NB4 (cell line): ENCODE results near the gene MPLKIP.

Experiments used
- CTCF ChIP-seq: IDR thresholded peaks from one replicate; pipeline ENCODE4 v1.5.1; 2012; ENCODE audit warnings: low read depth, low read length
- MYC ChIP-seq: IDR thresholded peaks from 2 replicates; pipeline ENCODE4 v1.6.1; 2011; ENCODE audit warnings: low read depth, low read length
- POLR2A ChIP-seq: IDR thresholded peaks from 2 replicates; pipeline ENCODE4 v1.6.1; 2011; ENCODE audit warnings: mild to moderate bottlenecking; ENCODE audit not compliant: insufficient read length; ENCODE audit errors: extremely low read depth
- TF ChIP-seq, protein P1 (sequence below): IDR thresholded peaks from 2 replicates; pipeline ENCODE4 v1.6.1; 2011; ENCODE audit warnings: low read depth, low read length

DNA sequence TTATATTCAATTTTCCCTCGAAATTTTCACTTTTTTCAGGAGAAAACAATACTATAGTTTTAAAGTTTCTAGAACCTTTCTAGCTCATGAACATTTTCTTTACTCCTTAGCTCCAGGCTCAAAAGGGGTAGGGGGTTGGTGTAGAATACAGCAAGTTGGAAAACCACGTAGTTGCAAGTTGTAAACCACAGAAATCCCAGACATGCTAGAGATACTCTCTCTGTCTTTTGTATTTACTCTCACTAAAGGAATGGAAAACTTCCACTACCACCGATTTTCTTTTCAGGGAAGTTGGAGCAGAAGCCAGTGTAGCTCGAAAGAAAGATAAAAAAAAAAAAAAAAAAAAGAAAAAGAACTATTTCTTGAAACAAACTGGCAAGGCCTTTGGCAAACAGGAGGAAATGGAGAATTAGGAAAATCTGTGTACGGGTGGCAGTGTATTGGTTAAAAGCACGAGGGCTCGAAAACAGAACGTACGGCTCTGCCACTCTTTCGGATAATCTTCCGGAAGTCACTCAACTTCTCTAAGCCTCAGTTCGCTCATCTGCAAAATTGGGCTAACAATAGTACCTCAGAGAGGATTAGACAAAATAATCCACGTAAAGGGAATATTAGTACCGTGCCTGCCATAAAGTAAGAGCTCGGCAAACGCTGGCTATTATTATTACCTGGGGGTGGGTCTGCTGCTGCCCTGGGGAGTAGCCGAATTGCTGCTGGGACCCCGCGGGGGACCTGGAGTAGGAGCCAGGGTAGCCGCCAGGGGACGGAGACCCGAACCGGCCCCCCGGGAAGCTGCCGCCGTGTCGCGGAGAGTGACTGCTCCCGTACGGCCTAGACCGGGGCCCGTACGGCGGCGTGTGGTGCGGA lies 628 bp downstream of the MPLKIP start:
- TF ChIP-seq CTCF: no peak
- TF ChIP-seq, protein P1, sequence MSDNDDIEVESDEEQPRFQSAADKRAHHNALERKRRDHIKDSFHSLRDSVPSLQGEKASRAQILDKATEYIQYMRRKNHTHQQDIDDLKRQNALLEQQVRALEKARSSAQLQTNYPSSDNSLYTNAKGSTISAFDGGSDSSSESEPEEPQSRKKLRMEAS: peak; percentile 55
- TF ChIP-seq POLR2A: no peak
- peak; percentile 54 for TF ChIP-seq MYC
